C4-2B (cell line): ENCODE measurements around the gene NR4A1.

Experiments used
- H3K27ac ChIP-seq: fragments of 450-650 bp; 2 replicates; pipeline ENCODE4 v1.5.1; 2017
- CTCF ChIP-seq: fragments of 450-650 bp; conservative IDR thresholded peaks from 2 replicates; pipeline ENCODE4 v1.5.1; 2017; ENCODE audit warnings: mild to moderate bottlenecking
- ZFX ChIP-seq: fragments of 450-650 bp; IDR thresholded peaks from 2 replicates; pipeline ENCODE4 v1.6.1; 2017

NR4A1 gene

GRCh38 chr12:52050758-52051541, at the start of gene NR4A1:
NR4A1 (plus strand) TSS chr12:52051442; CDS start chr12:52054329, 2,887 bp downstream.
- TF ChIP-seq ZFX (peak; percentile 0; the same call in 1 of the 2 replicates), CTCF (no peak)
- H3K27ac ChIP-seq = peak within 1 kb of the TSS; percentile 91

- no peak overlapping the region for H3K27ac ChIP-seq
- TF ChIP-seq CTCF = no peak
- no peak for TF ChIP-seq ZFX
These were observed 48.2 kb upstream of the NR4A1 start for GRCh38 chr12:52003016-52003550.

- no peak overlapping the region for H3K27ac ChIP-seq
- TF ChIP-seq CTCF (no peak), ZFX (no peak)
These were observed 47.7 kb upstream of the NR4A1 start for GRCh38 chr12:52003591-52003990.

GRCh38 chr12:52004042-52004648, 47.1 kb upstream of the NR4A1 start:
- TF ChIP-seq ZFX (no peak), CTCF (peak; percentile 73)
- H3K27ac ChIP-seq = no peak overlapping the region

GRCh38 chr12:52005218-52005902, 45.9 kb upstream of the NR4A1 start:
- H3K27ac ChIP-seq = no peak overlapping the region
- no peak for TF ChIP-seq ZFX
- TF ChIP-seq CTCF = no peak

GRCh38 chr12:52005903-52006703, 45.1 kb upstream of the NR4A1 start:
- H3K27ac ChIP-seq = no peak overlapping the region
- TF ChIP-seq CTCF (no peak), ZFX (no peak)
